IPS-NIHi7 (cell line): ENCODE results near the gene VPS51.
"Not testable (repeated sequence)": the region's sequence is repeated elsewhere in the genome, so short reads cannot be mapped to it uniquely, and the experiment has no call there.

Experiments
- DNase-seq: peaks from one replicate; pipeline ENCODE4 v3.0.0; 2012; ENCODE audit warnings: mixed read lengths; ENCODE audit errors: extremely low spot score

The VPS51 gene

GRCh38 chr11:65134240-65134951 lies 38.4 kb downstream of the VPS51 start, which contains the start of gene SYVN1:
TSS of gene SYVN1 (minus strand) at chr11:65134519. CDS start at chr11:65133601, 918 bp downstream.
- peak; percentile 87 for DNase-seq

- peak; percentile 99 for DNase-seq
Measured at GRCh38 chr11:65134952-65135632, 39.1 kb downstream of the VPS51 start.

DNA sequence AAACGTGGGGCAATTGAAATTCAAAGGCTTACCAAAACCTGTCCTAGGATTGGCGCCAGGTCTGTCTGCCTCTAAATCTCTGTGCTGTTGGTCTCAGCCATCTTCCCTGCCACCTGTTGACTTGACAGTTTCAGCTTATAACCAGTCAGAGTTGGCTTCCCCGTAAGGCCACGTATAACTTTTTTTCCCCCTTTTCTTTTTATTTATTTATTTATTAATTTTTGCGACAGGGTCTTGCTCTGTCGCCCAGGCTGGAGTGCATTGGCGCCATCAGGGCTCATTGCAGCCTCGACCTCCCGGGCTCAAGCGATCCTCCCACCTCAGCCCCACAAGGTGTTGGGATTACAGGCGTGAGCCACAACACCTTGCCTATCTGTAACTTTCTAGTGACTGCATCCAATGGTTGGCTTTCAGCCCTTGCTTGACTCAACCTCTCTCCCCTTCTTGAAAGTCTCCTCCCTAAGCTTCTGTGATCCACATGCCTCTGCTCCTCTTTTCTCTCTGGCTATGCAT lies 39.7 kb downstream of the VPS51 start:
- no peak for DNase-seq

DNA sequence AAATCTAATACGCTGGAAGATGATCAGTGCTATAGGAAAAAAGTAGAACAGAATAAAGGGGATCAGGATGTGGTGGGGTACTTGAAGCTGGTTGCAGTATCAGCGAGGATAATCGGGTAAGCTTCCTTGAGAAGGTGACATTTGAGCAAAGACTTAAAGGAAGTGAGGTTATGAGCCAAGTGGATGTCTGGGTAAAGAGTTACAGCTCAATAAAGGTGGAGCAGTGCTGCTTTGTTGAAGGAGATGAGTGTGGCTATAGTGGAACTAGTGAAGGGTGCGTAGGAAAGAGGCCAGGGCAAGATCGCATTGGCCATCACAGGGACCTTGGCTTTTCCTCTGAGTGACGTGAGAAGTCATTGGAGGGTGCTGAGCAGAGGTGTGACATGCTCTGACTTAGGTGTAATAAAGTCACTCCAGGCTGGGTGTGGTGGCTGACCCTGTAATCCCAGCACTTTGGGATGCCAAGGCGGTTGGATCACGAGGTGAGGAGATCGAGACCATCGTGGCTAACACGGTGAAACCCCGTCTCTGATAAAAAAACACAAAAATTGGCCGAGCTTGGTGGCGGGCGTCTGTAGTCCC lies 40.6 kb downstream of the VPS51 start:
- DNase-seq, result no peak

DNA sequence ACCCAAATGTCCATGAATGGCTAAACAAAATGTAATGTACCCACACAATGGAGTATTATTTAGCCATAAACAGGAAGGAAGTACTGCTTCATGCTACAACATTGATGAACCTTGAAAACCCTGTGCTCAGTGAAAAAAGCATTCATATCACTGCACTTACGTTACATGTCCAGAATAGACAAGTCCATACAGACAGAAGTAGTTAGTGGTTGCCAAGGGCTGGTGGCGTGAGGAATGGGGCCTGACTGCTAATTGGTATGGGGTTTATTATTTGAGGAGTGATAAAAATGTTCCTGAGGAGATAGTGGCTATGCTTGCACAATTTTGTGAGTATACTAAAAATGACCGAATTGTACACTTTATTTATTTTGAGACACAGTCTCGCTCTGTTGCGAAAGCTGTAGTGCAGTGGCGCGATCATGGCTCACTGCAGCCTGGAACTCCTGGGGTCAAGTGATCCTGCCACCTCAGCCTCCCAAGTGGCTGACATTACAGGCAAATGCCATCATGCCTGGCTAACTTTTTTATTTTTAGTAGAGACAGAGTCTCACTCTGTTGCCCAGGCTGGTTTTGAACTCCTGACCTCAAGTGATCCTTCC lies 46.0 kb downstream of the VPS51 start:
- DNase-seq, result no peak

DNA sequence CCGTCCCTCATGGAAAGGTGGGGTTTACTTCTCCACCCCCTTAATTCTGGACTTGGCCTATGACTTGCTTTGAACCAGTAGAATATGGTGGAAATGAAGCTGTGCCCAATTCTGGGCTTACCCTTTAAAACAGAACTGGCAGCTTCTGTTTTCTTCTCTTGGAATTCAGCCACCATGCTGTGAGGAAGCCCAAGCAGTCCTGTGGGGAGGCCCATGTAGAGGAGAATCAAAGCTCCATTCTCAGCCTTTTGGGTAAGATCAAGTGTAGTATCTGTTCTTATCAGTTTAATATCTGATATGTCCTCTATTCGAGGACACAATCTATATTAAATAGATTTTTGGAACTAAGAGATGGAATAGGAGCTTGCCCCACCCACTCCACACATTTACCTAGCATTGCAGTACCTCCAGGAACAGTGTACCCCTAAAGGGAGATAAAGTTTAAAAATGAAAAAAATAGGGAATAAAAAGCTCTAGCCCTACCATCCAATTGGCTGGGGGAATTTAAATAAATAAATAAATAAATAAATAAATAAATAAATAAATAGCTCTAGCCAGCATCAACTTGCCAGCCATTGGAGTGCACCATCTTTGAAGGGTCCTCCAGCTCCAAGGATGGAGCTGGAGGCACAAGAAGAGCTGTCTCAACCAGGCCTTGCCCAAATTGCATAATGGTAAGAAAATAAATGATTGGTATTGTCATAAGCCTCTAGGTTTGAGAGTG lies 51.5 kb downstream of the VPS51 start:
- no peak for DNase-seq

DNA sequence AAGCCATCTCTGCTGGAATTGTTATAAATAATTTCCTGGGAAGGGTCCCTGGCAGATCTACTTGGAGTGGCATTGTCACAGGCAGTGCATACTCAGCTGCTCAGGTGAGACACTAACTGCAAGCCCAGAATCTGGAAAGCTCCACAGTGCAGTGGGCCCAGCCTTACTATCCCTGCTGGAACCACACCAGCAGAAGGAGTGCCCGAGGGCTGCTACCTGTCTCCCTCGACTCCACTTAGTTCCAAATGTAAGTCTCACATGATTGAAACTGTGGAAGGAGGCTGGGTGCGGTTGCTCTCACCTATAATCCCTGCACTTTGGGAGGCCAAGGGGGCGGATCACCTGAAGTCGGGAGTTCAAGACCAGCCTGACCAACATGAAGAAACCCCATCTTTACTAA lies 52.6 kb downstream of the VPS51 start:
- DNase-seq, result no peak

GRCh38 chr11:65150131-65150508 lies 54.1 kb downstream of the VPS51 start:
- DNase-seq, result not testable (repeated sequence)

DNA sequence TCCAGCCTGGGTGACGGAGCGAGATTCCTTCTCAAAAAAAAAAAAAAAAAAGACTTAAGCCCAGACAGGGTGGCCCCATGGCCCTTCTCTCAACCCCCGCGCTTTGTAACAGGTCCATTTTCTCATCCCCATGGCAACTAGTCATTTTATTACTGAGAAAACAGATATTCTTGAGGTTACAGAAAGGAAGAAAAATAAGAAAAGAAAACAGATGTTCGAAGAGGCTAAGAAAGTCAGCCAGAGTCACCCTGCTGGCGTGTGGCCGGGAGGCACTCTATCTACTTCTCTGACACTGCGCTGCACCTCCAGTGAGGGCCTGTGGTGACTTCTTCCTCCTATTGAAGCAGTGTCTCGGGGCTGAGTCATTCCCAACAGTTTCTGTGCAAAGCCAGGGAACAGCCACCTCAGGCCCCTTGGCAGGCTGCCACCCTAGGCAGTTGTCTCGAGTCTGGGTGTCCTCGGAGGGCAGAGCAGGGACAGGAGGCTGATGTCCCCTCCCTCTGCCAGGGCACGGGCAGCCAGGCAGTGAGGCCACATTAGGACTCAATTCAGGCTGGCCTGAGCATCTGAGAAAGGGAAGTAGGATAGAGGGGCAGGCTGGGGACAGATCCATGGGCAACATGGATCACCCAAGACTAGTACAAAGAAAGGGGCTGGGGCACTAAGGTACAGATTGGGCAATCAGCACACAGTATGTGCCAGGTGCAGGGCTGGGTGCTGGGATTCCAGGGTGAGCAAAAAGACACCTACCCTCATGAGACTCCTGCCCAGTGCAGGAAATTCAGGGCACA lies 54.7 kb downstream of the VPS51 start:
- DNase-seq, result no peak

- DNase-seq, result no peak
Measured at GRCh38 chr11:65151331-65151899, 55.4 kb downstream of the VPS51 start.

DNA sequence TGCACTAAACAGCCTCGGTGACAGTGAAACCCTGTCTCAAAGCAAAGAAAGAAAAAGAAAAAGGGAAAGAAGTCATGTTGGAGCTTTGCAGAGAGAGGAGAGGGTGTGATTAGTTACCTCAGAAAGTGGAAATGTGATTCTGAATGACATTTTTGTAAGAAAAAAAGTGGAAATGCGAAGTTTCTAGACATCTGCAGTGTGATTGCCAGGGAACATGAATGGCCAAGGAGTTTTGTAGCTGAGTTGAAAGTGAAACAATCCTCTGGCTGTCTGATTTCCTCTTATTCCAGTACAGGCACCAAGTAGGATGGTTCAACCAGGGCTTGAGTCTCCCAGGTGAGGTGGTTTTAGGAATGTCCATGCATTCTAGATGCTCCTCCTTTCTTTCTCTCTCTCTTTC lies 56.1 kb downstream of the VPS51 start:
- DNase-seq, result no peak

- DNase-seq, result no peak
Measured at GRCh38 chr11:65156256-65156655, 60.2 kb downstream of the VPS51 start.

- no peak for DNase-seq
Measured at GRCh38 chr11:65156926-65157325, 60.9 kb downstream of the VPS51 start.

GRCh38 chr11:65157336-65157735 lies 61.3 kb downstream of the VPS51 start:
- DNase-seq, result no peak

GRCh38 chr11:65159012-65159411 lies 63.0 kb downstream of the VPS51 start:
- no peak for DNase-seq

GRCh38 chr11:65160643-65161042 lies 64.6 kb downstream of the VPS51 start:
- DNase-seq, result no peak
